H1 (cell line): Measurements from ENCODE around the gene S100PBP. TPM values are rescaled to one million over a fixed set of nuclear protein-coding genes. Genes with fewer than 3 reads are reported as not detected.

Experiments used
- BRCA1 ChIP-seq: IDR thresholded peaks from 2 replicates; pipeline ENCODE4 v1.6.1; 2012; ENCODE audit warnings: low read depth, low read length, improper control_type of control experiment
- KDM1A ChIP-seq: fragments of 200-600, 300-600 bp; sonication (generic); IDR thresholded peaks from 2 replicates; pipeline ENCODE4 v1.7.1; 2016; ENCODE audit warnings: mild to moderate bottlenecking, low read length, borderline replicate concordance
- MAFK ChIP-seq: IDR thresholded peaks from 2 replicates; pipeline ENCODE4 v1.6.1; 2012; ENCODE audit warnings: low read depth, mild to moderate bottlenecking, improper control_type of control experiment, low read length
- NANOG ChIP-seq: IDR thresholded peaks from 2 replicates; pipeline ENCODE4 v1.6.1; 2011; ENCODE audit warnings: low read length, low read depth, mild to moderate bottlenecking, inconsistent platforms; ENCODE audit not compliant: insufficient read depth, poor library complexity, severe bottlenecking
- RNF2 ChIP-seq: fragments of 200-900, 300-1000 bp; sonication (generic); IDR thresholded peaks from 2 replicates; pipeline ENCODE4 v1.7.1; 2016; ENCODE audit warnings: borderline replicate concordance, low read depth, mild to moderate bottlenecking, antibody characterized with exemption, low read length; ENCODE audit not compliant: poor library complexity, severe bottlenecking; ENCODE audit errors: missing control alignments
- polyA plus RNA-seq, 7 experiments: library from polyadenylated mRNA; depleted of rRNA in 3 of 7; stranded (reverse) in 5 of 7; unstranded in 2 of 7; fragments of >200 nt in 5 of 7; fragments of 200-250 nt in 2 of 7; gene quantifications; 1 replicate in 5 of 7; 2 replicates in 1 of 7; 4 replicates in 1 of 7; pipeline versions ENCODE4 v1.2.1 to v1.2.3, GENCODE V29; 2011 to 2013; ENCODE audit warnings: missing spikeins in 2 of 7, mixed read lengths in 2 of 7
- total RNA-seq: library from RNA; stranded (reverse); fragmentation: NEBNext Ultra II Directional; extraction: Animal tissue kit (Norgen Biotek cat#: 25700); gene quantifications from 2 replicates; pipeline ENCODE4 v1.2.1, GENCODE V29; 2021

Gene S100PBP
- total and polyA plus RNA-seq, 2 of the 8 experiments (the other 6 are each of a cell fraction or from before 2014, with no cell fraction given): 43.8 to 68.3 TPM

GRCh38 chr1:32848354-32849063 is 31.1 kb downstream of the S100PBP start (continued):
- no peak for TF ChIP-seq MAFK
- no peak for TF ChIP-seq BRCA1
- TF ChIP-seq NANOG: no peak
- no peak for TF ChIP-seq KDM1A
- TF ChIP-seq RNF2: no peak
- TF ChIP-seq, all 59 proteins: peak for 0
